Subcutaneous adipose tissue (tissue), 4 donors: Measurements from ENCODE around the gene RUNX3. TPM values are rescaled to one million over a fixed set of nuclear protein-coding genes. Genes with fewer than 3 reads are reported as not detected.

Experiments used
- total RNA-seq, 4 donors: library from RNA; depleted of rRNA; stranded (reverse); fragments of >200 nt; gene quantifications; one replicate each; pipeline ENCODE4 v1.1.0, GENCODE V29; 2016
- TF ChIP-seq, protein P1 (sequence below): fragments of 450-650 bp; IDR thresholded peaks from one replicate; pipeline ENCODE4 v1.5.1; 2016; ENCODE audit warnings: low read depth, mild to moderate bottlenecking, control low read depth, antibody characterized with exemption, moderate library complexity

RUNX3 gene
- total RNA-seq, 4 donors from 2014 or later = 0.19 to 5.4 (median 3.0) TPM

DNA sequence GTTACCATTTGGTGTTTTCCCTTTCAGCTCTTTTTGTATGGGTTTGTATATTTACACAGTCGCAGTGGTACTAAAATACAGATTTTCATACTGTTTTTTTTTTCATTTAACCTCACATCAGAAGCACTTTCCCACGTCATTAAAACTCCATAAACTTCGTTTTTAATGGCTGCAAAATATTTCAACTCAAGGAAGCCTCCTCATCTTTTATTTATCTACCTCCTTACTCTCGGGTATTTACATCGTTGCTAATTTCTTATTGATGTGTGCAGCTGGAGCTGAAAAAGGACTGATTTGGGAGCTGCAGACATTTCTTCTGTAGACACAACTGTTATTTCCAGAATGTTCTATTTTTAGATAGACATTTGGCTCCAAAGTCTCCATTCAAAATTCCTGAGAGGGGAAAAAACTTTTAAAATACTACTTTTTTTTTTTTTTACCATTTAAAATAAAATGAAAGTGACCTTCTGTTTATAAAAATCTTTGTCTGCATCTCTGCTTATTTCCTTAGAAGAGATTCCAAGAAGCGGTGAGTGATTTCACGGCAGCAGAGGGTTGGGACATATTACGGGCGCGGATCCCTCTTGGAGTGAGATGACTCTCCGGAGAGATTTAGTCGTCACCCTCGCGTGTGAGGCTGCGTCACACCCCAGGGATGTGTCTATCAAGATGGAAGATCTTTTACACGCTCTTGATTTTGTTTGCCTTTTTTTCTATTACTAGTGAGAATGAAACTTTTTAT lies 10.1 kb downstream of the RUNX3 start:
- TF ChIP-seq, protein P1, sequence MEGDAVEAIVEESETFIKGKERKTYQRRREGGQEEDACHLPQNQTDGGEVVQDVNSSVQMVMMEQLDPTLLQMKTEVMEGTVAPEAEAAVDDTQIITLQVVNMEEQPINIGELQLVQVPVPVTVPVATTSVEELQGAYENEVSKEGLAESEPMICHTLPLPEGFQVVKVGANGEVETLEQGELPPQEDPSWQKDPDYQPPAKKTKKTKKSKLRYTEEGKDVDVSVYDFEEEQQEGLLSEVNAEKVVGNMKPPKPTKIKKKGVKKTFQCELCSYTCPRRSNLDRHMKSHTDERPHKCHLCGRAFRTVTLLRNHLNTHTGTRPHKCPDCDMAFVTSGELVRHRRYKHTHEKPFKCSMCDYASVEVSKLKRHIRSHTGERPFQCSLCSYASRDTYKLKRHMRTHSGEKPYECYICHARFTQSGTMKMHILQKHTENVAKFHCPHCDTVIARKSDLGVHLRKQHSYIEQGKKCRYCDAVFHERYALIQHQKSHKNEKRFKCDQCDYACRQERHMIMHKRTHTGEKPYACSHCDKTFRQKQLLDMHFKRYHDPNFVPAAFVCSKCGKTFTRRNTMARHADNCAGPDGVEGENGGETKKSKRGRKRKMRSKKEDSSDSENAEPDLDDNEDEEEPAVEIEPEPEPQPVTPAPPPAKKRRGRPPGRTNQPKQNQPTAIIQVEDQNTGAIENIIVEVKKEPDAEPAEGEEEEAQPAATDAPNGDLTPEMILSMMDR = no peak

DNA sequence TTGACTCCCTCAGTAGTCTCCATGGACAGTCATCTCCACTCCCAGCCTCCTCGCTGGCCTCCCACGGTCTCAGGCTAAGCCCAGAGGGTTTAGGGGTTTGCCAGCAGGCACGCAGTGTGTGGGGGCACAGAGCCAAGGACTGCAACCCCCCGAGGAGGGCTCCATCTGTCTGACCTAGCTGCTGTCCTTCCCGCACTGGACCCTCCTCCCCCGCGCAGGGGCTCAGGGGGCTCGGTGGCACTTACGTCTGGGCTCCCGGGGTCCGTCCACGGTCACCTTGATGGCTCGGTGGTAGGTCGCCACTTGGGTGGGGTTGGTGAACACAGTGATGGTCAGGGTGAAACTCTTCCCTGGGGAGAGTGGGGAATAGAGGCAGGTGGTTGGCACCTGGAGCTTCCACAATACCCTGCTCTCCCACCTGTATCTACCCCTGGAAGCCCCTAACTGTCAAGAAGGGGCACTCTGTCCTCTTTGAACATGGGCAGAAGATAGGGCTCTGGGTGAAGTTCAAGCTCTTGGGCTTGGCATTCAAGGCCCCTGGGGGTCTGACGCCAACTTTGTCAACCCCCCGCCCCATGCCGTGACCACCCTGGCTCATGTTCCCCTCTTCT lies 11.0 kb downstream of the RUNX3 start:
- TF ChIP-seq, protein P1 = no peak

DNA sequence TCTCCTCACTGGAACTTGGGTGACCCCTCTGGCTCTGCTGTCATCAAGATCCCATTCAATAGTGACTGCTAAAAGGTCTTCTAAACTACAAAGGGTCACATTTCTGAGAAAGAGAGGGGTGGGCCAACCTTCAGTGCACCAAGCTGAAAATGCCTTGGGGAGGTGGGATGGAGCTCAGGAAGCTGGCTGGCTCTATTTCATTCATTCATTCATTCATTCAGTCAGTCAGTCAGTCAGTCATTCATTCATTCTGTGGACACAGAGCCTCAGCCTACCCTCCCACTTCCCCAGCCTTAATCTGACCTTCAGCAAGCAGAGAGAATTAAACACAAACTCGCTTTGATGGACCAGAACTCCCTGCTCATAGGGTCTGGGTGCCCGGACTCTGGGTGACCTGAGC lies 11.7 kb downstream of the RUNX3 start:
- TF ChIP-seq, protein P1 = no peak

DNA sequence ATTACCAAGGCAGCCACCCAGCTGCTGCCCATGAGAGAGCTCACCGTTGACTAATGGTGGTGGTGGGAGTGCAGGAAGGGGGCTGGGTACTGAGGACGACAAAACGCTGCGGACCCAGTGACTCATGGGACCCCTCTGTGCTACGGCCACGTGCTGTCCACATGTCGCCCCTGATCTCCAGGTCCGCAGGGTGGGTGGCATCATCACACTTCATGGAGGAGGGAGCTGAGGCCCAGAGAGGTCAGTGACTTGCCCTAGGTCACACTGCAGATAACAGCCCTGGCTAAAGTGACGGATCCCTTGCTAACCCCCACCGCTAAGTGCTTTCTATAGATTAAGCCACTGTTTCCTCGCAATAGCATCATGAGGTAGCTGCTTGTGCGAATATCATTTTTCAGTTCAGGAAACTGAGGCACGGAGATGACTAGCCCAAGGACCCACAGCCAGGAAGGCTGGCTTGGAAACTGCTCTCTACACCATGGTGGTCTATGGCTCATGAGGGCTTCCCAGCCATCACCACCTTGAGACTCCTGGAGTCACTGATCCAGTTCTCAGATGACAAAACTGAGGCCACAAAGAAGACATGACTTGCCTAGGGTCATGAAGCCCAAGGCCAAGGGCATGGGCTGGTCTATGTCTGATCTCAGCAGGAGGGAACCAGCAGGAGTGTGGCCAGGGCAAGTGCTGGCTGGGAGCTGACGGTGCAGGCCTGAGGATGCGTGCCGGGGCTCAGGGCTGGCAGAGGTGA lies 12.6 kb downstream of the RUNX3 start:
- TF ChIP-seq, protein P1 = no peak

DNA sequence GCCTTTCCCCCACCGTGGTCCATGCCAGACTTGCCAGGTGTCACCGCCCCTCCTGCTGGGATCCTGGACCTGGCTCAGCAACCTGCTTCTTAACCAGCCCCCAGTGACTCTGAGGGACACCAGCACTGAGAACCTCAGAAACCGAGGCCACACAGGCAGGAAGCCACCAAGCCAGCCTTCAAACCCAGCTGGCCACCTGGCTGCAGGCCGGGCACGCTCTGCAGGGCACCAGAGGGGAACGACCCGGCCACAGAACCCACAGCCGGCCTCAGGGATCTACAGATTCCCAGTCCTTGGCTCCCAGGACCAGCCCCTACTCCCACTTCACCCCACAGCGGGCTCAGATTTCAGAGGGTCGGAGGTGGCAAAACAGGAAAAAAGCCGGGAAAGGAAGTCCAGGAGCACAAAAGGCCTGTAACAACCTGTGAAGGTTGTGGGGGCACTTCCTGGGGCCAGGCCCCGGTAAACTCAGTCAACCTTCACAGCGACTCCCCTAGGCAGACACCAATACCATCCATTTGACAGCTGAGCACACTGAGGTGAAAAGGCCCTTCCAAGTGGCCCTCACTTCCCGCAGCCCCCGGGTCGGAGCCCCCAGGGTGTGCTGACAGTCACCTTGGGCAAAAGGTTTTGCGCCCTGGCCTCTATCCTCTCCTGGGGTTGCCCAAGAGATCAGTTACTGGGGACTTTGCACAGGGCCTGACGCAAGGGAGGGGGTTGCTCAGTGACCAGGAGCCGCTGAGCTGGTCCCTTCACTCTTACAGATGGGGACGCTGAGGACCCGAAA lies 14.1 kb downstream of the RUNX3 start:
- TF ChIP-seq, protein P1 = no peak

DNA sequence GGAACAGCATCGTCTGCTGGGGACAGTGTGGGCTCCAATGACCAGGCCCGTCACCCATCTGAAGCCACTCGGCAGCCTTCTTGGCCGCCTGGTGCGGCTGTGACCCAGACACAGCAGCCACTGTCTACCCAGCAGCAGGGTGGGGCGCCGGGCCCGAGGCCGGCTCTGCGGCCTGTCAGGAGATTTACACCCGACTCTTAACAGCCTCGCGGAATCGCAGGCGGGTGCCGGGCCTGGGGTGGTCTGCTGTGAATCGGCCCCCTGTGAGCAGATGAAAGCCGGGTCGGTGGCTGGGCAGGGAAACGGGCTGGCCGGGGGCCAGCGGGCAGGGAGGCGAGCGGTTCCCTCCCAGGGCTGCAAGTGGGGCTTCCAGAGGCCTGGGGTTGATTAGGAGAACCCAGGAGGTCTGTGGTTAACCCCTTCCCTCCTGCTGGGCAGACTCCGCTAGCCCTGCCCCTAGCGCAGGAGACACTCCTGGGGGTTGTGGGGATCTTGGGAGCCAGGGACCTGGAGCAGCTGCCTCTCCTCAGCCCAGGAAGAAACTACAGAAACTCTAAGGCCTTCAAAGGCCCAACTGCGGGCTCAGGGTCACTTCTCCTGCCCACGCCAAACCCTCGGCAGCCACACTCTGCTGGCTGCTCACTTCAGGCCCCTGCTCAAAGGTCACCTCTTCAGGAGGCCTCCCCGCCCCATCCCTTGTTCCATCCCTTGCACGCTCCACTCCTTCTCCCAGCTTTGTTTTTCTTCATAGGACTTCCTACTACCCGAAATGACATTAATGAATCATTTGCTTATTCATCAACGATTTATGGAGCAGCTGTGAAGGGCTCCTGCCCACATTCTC lies 15.6 kb downstream of the RUNX3 start:
- TF ChIP-seq, protein P1 = no peak
